ENCODE data around the gene SPC24. TPM values are rescaled to one million over a fixed set of nuclear protein-coding genes. Genes with fewer than 3 reads are reported as not detected.

The SPC24 gene
- total and polyA plus RNA-seq, 2 of the 4 experiments (the other 2 are of a cell fraction): 12.2 to 97.5 TPM

- Histone ChIP-seq H3K56ac (ENCODE audit: extremely low read depth, insufficient read depth, low read length) (no peak overlapping the region), H2BK15ac (ENCODE audit: low read depth, low read length) (peak overlapping the region; percentile 20; the same call in 1 of the 3 replicates), H4K20me1 (ENCODE audit: insufficient read depth, low read length) (peaks cover 10% of the 10 kb centered on the region), H2BK120ac (ENCODE audit: low read depth, low read length) (peak overlapping the region; percentile 68; the same call in 1 of the 2 replicates), H3K23ac (ENCODE audit: low read depth, low read length) (peak overlapping the region; percentile 51; the same call in 1 of the 2 replicates), H2AK9ac (replicated peaks; ENCODE audit: low read depth, low read length, poor library complexity) (peak overlapping the region; percentile 88), H3K4ac (ENCODE audit: low read depth, low read length) (peak overlapping the region; percentile 68), H3K4me3 (ENCODE audit: insufficient read depth, low read depth, low read length) (no peak overlapping the region), H3K9ac (ENCODE audit: low read depth, low read length) (no peak overlapping the region), H3K14ac (replicated peaks; ENCODE audit: low read depth, low read length) (peak overlapping the region; percentile 53; the same call in 1 of the 2 replicates), H3K27ac (ENCODE audit: insufficient read depth, low read length) (no peak overlapping the region), H4K8ac (ENCODE audit: low read depth in 2 of 2, low read length in 2 of 2) (no peak overlapping the region), H3K36me3 (ENCODE audit: control insufficient read depth, insufficient read depth, low read length) (peaks cover 13% of the 10 kb centered on the region), H3K27me3 (ENCODE audit: control insufficient read depth, insufficient read depth, low read length) (no peaks in the 10 kb centered on the region), H4K91ac (ENCODE audit: insufficient read depth, low read depth, low read length) (peak overlapping the region; percentile 61), H3K18ac (ENCODE audit: low read depth, low read length) (peak overlapping the region; percentile 9; the same call in 1 of the 2 replicates), H2BK20ac (ENCODE audit: low read depth, low read length) (peak overlapping the region; percentile 64), H4K5ac (ENCODE audit: low read depth, low read length) (no peak overlapping the region; the same call in 1 of the 2 replicates), H2AK5ac (ENCODE audit: low read depth, low read length) (peak overlapping the region; percentile 66; the same call in 1 of the 2 replicates), H3K4me1 (ENCODE audit: control insufficient read depth, insufficient read depth, low read length) (peaks cover 18% of the 10 kb centered on the region), H3K9me1 (ENCODE audit: insufficient read depth, low read length) (peaks cover 9% of the 10 kb centered on the region), H3K79me1 (ENCODE audit: low read depth in 1 of 2, low read length in 2 of 2) (peaks cover 0 to 36% of the 10 kb centered on the region in 2 experiments; a peak in 2 of 4 replicates), H2AFZ (replicated peaks; ENCODE audit: low read length, poor library complexity) (no peak overlapping the region), H2BK5ac (ENCODE audit: low read depth, low read length, poor library complexity, severe bottlenecking) (peak overlapping the region; percentile 36), H3K9me3 (ENCODE audit: control insufficient read depth, insufficient read depth, low read length) (no peaks in the 10 kb centered on the region), H3K4me2 (ENCODE audit: low read depth, low read length) (no peak overlapping the region)
- ChIA-PET POLR2A (ENCODE audit: unreplicated experiment) (no interaction called here), CTCF (interaction anchor here (1.0 to 1.4 kb wide), 2 partner anchors 28 to 71 kb away, joined by 4 read pairs; no protein-coding TSS in a partner anchor)
- dilution Hi-C loops (cut with HindIII; ENCODE audit: low sequenced_read_pairs, unreplicated experiment): no loop called here
- 33% methylated on average over 1 of the region's 14 CpGs; no CpG with 5 or more reads in 1 of the 2 experiments for WGBS, 2 experiments (ENCODE audit: extremely low coverage in 2 of 2, insufficient read length in 1 of 2)
- DNase-seq (no peak), ATAC-seq (ENCODE audit: low read depth) (no peak)
- no peak for TF ChIP-seq POLR2A (IDR thresholded peaks at IDR 0.05; ENCODE audit: low read depth, low read length)
- no peak for TF ChIP-seq CTCF (conservative IDR thresholded peaks at IDR 0.05; ENCODE audit: low read depth, low read length)
- TF ChIP-seq MAFK (IDR thresholded peaks at IDR 0.05; ENCODE audit: low read depth, low read length): no peak
- TF ChIP-seq RCOR1 (IDR thresholded peaks at IDR 0.05; ENCODE audit: insufficient replicate concordance, low read length): no peak
- TF ChIP-seq CEBPB (IDR thresholded peaks at IDR 0.05; ENCODE audit: low read depth, low read length): no peak
- TF ChIP-seq ELK1 (IDR thresholded peaks at IDR 0.05; ENCODE audit: borderline replicate concordance, low read depth, low read length): no peak
- TF ChIP-seq FOS (IDR thresholded peaks at IDR 0.05; ENCODE audit: low read depth, low read length): no peak
- TF ChIP-seq USF2 (IDR thresholded peaks at IDR 0.05; ENCODE audit: low read depth, low read length): no peak
- no peak for TF ChIP-seq SMC3 (IDR thresholded peaks at IDR 0.05; ENCODE audit: low read depth, low read length)
- TF ChIP-seq RAD21 (IDR thresholded peaks at IDR 0.05; ENCODE audit: low read length): no peak
- in situ Hi-C loops (cut with MboI; ENCODE audit: low sequenced_read_pairs): no loop called here
- no TSS peak for BruUV-seq (replicated peaks)
- intact Hi-C loops (cut with micrococcal nuclease): loop anchor here (1.0 to 5.0 kb wide), 3 partner anchors 67 to 346 kb away; partner anchors contain the start of gene ELAVL3
Observed at GRCh38 chr19:11136400-11137101, 19.0 kb downstream of the SPC24 start.
